RCC 7860 (cell line): ENCODE results near the gene KIF22.
"Not testable (repeated sequence)": the region's sequence is repeated elsewhere in the genome, so short reads cannot be mapped to it uniquely, and the experiment has no call there.

Source experiments
- DNase-seq: peaks from one replicate; pipeline ENCODE4 v3.0.0-alpha.2; 2015; ENCODE audit warnings: low spot score
- FAIRE-seq: peaks from 2 replicates; lab custom pipeline; 2012; peaks lifted over from hg19 to GRCh38; lab: Jason Lieb, UNC

The KIF22 gene

GRCh38 chr16:29793153-29793552, 2.6 kb downstream of the KIF22 start:
- not testable (repeated sequence) for FAIRE-seq, DNase-seq

- DNase-seq = no peak
- FAIRE-seq = no peak
These were observed 3.7 kb downstream of the KIF22 start for GRCh38 chr16:29794231-29794710.

GRCh38 chr16:29802416-29802935, 11.9 kb downstream of the KIF22 start:
- FAIRE-seq = no peak
- DNase-seq = no peak

- DNase-seq = no peak
- no peak for FAIRE-seq
These were observed 13.5 kb downstream of the KIF22 start for GRCh38 chr16:29804020-29804419.

GRCh38 chr16:29804455-29805231, 14.1 kb downstream of the KIF22 start:
- FAIRE-seq (no peak), DNase-seq (peak; percentile 27)

- FAIRE-seq = no peak
These were observed 14.9 kb downstream of the KIF22 start for GRCh38 chr16:29805232-29806098.

GRCh38 chr16:29806099-29806579, 15.6 kb downstream of the KIF22 start, which contains the start of gene MAZ:
Gene MAZ, plus strand, starts transcription at chr16:29806529. Its CDS starts 173 bp downstream, at chr16:29806702.
- DNase-seq = peak; percentile 85
- no peak for FAIRE-seq

More at GRCh38 chr16:29805232-29806098, 14.9 kb downstream of the KIF22 start:
- DNase-seq = peak; percentile 87

- FAIRE-seq = no peak
- peak; percentile 75 for DNase-seq
These were observed 16.3 kb downstream of the KIF22 start for GRCh38 chr16:29806641-29807425.

- peak; percentile 50 for FAIRE-seq
- peak; percentile 83 for DNase-seq
These were observed 17.1 kb downstream of the KIF22 start for GRCh38 chr16:29807426-29808218.

- FAIRE-seq (no peak), DNase-seq (no peak)
These were observed 17.8 kb downstream of the KIF22 start for GRCh38 chr16:29808219-29808900.

GRCh38 chr16:29809031-29809747, 18.6 kb downstream of the KIF22 start:
- DNase-seq = no peak
- FAIRE-seq = no peak

- no peak for DNase-seq
- no peak for FAIRE-seq
These were observed 19.5 kb downstream of the KIF22 start for GRCh38 chr16:29809850-29810698.

GRCh38 chr16:29810699-29811169, 20.2 kb downstream of the KIF22 start:
- FAIRE-seq = no peak

GRCh38 chr16:29811170-29811895, 20.8 kb downstream of the KIF22 start:
- DNase-seq (peak; percentile 93), FAIRE-seq (peak; percentile 94)

More at GRCh38 chr16:29810699-29811169, 20.2 kb downstream of the KIF22 start:
- DNase-seq = no peak

GRCh38 chr16:29811896-29812665, 21.5 kb downstream of the KIF22 start, which contains the start of gene PRRT2:
Gene PRRT2, plus strand, starts transcription at chr16:29812193. Its CDS starts 862 bp downstream, at chr16:29813055.
- no peak for FAIRE-seq
- peak; percentile 25 for DNase-seq
